Activated CD8-positive, alpha-beta memory T cell treated with anti-CD3 and anti-CD28 coated beads for 48 hours (primary cell): ENCODE results near the gene CHMP4B.

Experiments used
- DNase-seq, 3 experiments: peaks; one replicate each; pipeline ENCODE4 v3.0.0-alpha.2; 2020; ENCODE audit warnings: low read depth in 2 of 3, low spot score in 2 of 3

CHMP4B gene

GRCh38 chr20:33817411-33817810 is 6.3 kb downstream of the CHMP4B start:
- DNase-seq, result no peak

GRCh38 chr20:33819456-33819855 is 8.3 kb downstream of the CHMP4B start:
- DNase-seq, result no peak

- no peak for DNase-seq
Measured at GRCh38 chr20:33820362-33820761, 9.2 kb downstream of the CHMP4B start.

GRCh38 chr20:33821270-33821836 is 10.2 kb downstream of the CHMP4B start:
- no peak for DNase-seq

GRCh38 chr20:33822423-33822822 is 11.3 kb downstream of the CHMP4B start:
- DNase-seq, result no peak

GRCh38 chr20:33822991-33823390 is 11.8 kb downstream of the CHMP4B start:
- DNase-seq, result no peak

GRCh38 chr20:33824852-33825251 is 13.7 kb downstream of the CHMP4B start:
- DNase-seq, result no peak

GRCh38 chr20:33825340-33826269 is 14.5 kb downstream of the CHMP4B start:
- no peak for DNase-seq

GRCh38 chr20:33826270-33826897 is 15.2 kb downstream of the CHMP4B start:
- no peak for DNase-seq

GRCh38 chr20:33827109-33827508 is 16.0 kb downstream of the CHMP4B start:
- no peak for DNase-seq

GRCh38 chr20:33827634-33828325 is 16.6 kb downstream of the CHMP4B start:
- no peak for DNase-seq

GRCh38 chr20:33828326-33828844 is 17.2 kb downstream of the CHMP4B start:
- no peak for DNase-seq

- DNase-seq, result no peak
Measured at GRCh38 chr20:33828967-33829560, 17.9 kb downstream of the CHMP4B start.

GRCh38 chr20:33829636-33830035 is 18.5 kb downstream of the CHMP4B start:
- DNase-seq, result no peak

GRCh38 chr20:33830371-33830770 is 19.2 kb downstream of the CHMP4B start:
- no peak for DNase-seq

GRCh38 chr20:33832103-33832804 is 21.1 kb downstream of the CHMP4B start:
- DNase-seq, result no peak

- no peak for DNase-seq
Measured at GRCh38 chr20:33833333-33833732, 22.2 kb downstream of the CHMP4B start.

- no peak for DNase-seq
Measured at GRCh38 chr20:33835615-33836172, 24.5 kb downstream of the CHMP4B start.

- DNase-seq, result no peak
Measured at GRCh38 chr20:33836277-33836676, 25.1 kb downstream of the CHMP4B start.
